HG03108 (cell line): ENCODE data around the gene ITIH1.
"Not testable (repeated sequence)": the region's sequence is repeated elsewhere in the genome, so short reads cannot be mapped to it uniquely, and the experiment has no call there.

ENCODE experiments used
- ATAC-seq: cut with Tn5 transposase; IDR thresholded peaks from one replicate; pipeline ENCODE4 v1.9.1; 2021; ENCODE audit warnings: moderate library complexity; ENCODE audit not compliant: unreplicated experiment

Gene ITIH1

GRCh38 chr3:52774066-52774713 lies 3.2 kb upstream of the ITIH1 start:
- ATAC-seq = no peak

GRCh38 chr3:52774901-52775864 lies 2.2 kb upstream of the ITIH1 start:
- ATAC-seq = no peak

- ATAC-seq = no peak
These were observed 1.5 kb upstream of the ITIH1 start for GRCh38 chr3:52775877-52776276.

GRCh38 chr3:52776486-52776885 lies 913 bp upstream of the ITIH1 start:
- not testable (repeated sequence) for ATAC-seq

- no peak for ATAC-seq
These were observed 783 bp downstream of the ITIH1 start for GRCh38 chr3:52777959-52778805.

- ATAC-seq = peak; percentile 72
These were observed 1.8 kb downstream of the ITIH1 start for GRCh38 chr3:52779011-52779836.

- no peak for ATAC-seq
These were observed 2.6 kb downstream of the ITIH1 start for GRCh38 chr3:52779837-52780585.

GRCh38 chr3:52781741-52782140 lies 4.3 kb downstream of the ITIH1 start:
- no peak for ATAC-seq

GRCh38 chr3:52782412-52783210 lies 5.2 kb downstream of the ITIH1 start:
- no peak for ATAC-seq

- no peak for ATAC-seq
These were observed 5.8 kb downstream of the ITIH1 start for GRCh38 chr3:52783211-52783555.

- ATAC-seq = no peak
These were observed 6.7 kb downstream of the ITIH1 start for GRCh38 chr3:52784021-52784621.

- ATAC-seq = no peak
These were observed 7.7 kb downstream of the ITIH1 start for GRCh38 chr3:52784931-52785590.

- no peak for ATAC-seq
These were observed 9.2 kb downstream of the ITIH1 start for GRCh38 chr3:52786330-52787215.

- ATAC-seq = no peak
These were observed 9.8 kb downstream of the ITIH1 start for GRCh38 chr3:52787246-52787645.

GRCh38 chr3:52787672-52788625 lies 10.6 kb downstream of the ITIH1 start:
- no peak for ATAC-seq
